Measurements from ENCODE around the gene CEP70.

DNA sequence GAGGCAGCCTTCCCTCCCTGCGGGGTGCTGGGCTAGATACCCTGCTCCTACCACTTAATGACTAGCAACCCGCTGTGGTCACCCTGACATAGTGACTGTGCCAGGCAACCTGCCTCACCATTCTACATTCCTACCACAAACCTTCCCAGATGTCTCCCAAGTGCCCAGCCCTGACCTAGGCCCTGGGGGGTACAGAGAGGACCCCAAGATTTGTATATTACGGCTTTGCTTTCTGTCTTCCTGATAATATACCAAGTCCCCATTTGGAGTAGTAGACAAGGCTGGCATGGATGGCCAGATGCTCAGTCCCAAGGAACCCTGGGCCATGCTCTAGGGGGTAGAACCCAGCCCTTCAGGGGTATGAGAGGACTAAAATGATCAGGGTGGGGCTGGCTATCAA is 128.6 kb downstream of the CEP70 start:
- TF ChIP-seq, protein P1, sequence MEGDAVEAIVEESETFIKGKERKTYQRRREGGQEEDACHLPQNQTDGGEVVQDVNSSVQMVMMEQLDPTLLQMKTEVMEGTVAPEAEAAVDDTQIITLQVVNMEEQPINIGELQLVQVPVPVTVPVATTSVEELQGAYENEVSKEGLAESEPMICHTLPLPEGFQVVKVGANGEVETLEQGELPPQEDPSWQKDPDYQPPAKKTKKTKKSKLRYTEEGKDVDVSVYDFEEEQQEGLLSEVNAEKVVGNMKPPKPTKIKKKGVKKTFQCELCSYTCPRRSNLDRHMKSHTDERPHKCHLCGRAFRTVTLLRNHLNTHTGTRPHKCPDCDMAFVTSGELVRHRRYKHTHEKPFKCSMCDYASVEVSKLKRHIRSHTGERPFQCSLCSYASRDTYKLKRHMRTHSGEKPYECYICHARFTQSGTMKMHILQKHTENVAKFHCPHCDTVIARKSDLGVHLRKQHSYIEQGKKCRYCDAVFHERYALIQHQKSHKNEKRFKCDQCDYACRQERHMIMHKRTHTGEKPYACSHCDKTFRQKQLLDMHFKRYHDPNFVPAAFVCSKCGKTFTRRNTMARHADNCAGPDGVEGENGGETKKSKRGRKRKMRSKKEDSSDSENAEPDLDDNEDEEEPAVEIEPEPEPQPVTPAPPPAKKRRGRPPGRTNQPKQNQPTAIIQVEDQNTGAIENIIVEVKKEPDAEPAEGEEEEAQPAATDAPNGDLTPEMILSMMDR (IDR thresholded peaks at IDR 0.05): no peak
- no peak for TF ChIP-seq POLR2A (IDR thresholded peaks at IDR 0.05)
